Stimulated activated CD4-positive, alpha-beta T cell treated with anti-CD3 and anti-CD28 coated beads, TNF-alpha, amount 100 ng/mL, for 24 hours (primary cell): Measurements from ENCODE around the gene ZNF727.
"Not testable (repeated sequence)": the region's sequence is repeated elsewhere in the genome, so short reads cannot be mapped to it uniquely, and the experiment has no call there.

Experiments used
- DNase-seq, 3 experiments: peaks; one replicate each; pipeline ENCODE4 v3.0.0-alpha.2; 2020; ENCODE audit warnings: low read depth in 3 of 3

Gene ZNF727

DNA sequence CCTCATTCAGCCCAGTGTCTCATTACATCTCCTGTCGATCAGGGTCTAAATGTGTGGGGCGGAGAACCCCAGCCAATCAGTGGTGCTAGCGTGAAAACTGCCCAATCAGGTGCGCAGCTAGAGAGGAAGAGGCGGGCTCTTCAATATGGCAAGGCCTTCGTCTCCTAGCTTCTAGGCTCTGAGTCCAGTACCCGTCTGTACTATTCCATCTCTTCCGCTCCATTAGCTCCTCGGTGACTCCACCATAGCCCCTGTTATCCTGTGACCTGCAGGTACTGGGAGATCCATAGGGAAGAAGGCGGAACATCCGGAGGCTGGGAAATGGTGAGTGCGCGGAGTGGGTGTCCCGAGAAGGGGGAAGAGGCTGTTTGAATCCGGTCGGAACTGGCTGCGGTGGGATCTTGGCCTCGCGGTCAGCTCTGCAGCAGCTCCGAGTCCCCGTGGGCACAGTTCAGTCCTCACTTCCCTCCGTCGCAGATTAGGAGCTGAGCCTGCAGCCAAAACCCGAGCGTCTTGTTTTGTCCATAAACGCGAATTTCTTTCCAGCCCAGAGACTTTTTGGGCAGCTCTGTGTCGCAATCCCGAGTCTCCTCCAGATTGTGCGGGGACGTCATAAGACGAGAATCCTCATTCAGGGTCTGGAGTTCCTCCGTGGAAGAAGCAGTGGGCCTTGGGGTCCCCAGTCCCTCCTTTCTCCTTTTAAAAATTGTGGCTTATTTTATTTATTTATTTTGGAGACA, at the start of gene ZNF727:
ZNF727 (plus strand) TSS at position 134 of the 740 bp plus-strand sequence; CDS start at position 322, 188 bp downstream.
- DNase-seq = peak in 1 of 3 experiments; percentile 35

GRCh38 chr7:63998549-63998948, 46.7 kb upstream of the ZNF727 start, which contains the start of gene ZNF722:
Gene ZNF722 (plus strand): TSS chr7:63998849. CDS start chr7:63998962, 113 bp downstream.
- no peak for DNase-seq

DNA sequence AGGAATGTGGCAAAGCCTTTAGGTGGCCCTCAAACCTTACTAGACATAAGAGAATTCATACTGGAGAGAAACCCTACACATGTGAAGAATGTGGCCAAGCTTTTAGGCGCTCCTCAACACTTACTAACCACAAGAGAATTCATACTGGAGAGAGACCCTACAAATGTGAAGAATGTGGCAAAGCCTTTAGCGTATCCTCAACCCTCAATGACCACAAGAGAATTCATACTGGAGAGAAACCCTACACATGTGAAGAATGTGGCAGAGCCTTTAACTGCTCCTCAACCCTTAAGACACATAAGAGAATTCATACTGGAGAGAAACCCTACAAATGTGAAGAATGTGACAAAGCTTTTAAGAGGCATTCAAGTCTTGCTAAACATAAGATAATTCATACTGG, 29.7 kb upstream of the ZNF727 start:
- DNase-seq = not testable (repeated sequence)

DNA sequence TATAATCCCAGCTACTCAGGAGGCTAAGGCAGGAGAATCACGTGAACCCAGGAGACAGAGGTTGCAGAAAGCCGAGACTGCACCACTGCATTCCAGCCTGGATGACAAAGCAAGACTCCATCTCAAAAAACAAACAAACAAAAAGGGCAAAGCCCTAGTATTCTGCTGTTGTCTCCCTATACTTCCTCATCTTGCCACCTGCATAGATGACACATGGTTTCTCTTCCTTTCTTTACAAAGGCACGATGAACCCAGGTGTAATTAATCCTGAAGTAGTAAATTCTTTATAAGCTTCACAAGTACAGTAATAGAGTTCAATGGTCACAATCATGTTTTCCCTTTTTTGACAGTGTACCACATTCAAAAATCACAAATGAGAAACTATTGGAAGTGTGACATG, 9.8 kb upstream of the ZNF727 start:
- no peak for DNase-seq

GRCh38 chr7:64037095-64037494, 8.1 kb upstream of the ZNF727 start:
- no peak for DNase-seq

GRCh38 chr7:64046041-64046389, 781 bp downstream of the ZNF727 start:
- DNase-seq = no peak

DNA sequence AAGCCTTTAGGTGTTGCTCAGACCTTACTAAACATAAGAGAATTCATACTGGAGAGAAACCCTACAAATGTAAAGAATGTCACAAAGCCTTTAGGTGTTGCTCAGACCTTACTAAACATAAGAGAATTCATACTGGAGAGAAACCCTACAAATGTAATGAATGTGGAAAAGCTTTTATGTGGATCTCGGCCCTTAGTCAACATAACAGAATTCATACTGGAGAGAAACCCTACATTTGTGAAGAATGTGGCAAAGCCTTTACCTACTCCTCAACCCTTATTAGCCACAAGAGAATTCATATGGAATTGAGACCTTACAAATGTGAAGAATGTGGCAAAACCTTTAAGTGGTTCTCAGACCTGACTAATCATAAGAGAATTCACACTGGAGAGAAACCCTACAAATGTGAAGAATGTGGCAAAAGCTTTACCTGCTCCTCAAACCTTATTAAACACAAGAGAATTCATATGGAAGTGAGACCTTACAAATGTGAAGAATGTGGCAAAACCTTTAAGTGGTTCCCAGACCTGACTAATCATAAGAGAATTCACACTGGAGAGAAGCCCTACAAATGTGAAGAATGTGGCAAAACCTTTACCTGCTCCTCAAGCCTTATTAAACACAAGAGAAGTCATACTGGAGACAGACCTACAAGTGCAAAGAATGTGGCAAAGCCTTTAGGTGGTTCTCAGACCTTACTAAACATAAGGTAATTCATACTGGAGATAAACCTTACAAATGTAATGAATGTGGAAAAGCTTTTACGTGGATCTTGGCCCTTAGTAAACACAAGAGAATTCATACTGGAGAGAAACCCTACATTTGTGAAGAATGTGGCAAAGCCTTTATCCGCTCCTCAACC, 32.8 kb downstream of the ZNF727 start:
- DNase-seq = not testable (repeated sequence)

DNA sequence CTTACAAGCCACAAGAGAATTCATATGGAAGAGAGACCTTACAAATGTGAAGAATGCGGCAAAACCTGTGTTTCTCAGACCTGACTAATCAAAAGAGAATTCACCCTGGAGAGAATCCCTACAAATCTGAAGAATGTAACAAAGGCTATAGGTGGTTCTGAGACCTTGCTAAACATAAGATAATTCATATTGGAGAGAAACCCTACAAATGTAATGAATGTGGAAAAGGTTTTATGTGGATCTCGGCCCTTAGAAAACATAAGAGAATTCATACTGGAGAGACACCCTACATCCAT, 33.4 kb downstream of the ZNF727 start:
- no peak for DNase-seq

DNA sequence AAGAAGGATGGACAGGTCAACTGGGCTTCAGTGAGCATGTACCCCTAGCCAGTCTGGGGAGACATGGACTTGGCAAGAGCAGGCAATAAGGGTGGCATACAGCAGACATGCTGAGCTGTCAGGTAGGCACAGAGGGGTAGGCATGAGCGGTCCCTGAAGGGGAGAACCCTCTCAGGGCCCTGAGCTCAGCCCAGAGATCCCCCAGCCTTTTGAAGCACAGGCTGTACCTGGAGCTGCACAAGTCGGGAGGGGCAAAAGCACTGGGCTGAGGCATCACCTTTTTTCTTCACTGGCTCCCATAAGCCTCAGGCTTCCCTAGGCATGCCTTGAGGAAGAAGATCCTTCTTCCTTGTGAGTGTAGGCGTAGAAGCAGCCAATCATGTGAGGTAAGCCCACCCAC, 42.3 kb downstream of the ZNF727 start:
- no peak for DNase-seq

GRCh38 chr7:64088863-64089262, 43.6 kb downstream of the ZNF727 start:
- DNase-seq = not testable (repeated sequence)
